Ovary (tissue), 9 donors: ENCODE data around the gene PARD3. TPM values are rescaled to one million over a fixed set of nuclear protein-coding genes. Genes with fewer than 3 reads are reported as not detected.
A peak's percentile ranks its signal among the peaks of the same experiment; 100 is the strongest.

Experiments used
- DNase-seq, 5 donors: peaks; one replicate each; pipeline ENCODE4 v3.0.0-alpha.2; 2019 to 2020
- H3K27ac ChIP-seq, 2 donors: fragments of 200-600 bp; one replicate each; pipeline versions ENCODE4 v1.5.1 to v1.8.0; 2019 to 2022
- H3K27me3 ChIP-seq: fragments of 200-600 bp; one replicate; pipeline ENCODE4 v1.8.0; 2022
- H3K36me3 ChIP-seq: fragments of 200-600 bp; sonication (generic); one replicate; pipeline ENCODE4 v1.5.1; 2019
- H3K4me1 ChIP-seq: one replicate; pipeline ENCODE4 v1.8.1; 2013; ENCODE audit warnings: mild to moderate bottlenecking, moderate library complexity; ENCODE audit not compliant: insufficient read depth
- H3K4me3 ChIP-seq: fragments of 200-600 bp; sonication (generic); one replicate; pipeline ENCODE4 v1.5.1; 2017
- H3K9me3 ChIP-seq, 2 donors: fragments of 200-600 bp in 1 of 2; sonication (generic) in 1 of 2; one replicate each; pipeline versions ENCODE4 v1.5.1 to v1.8.1; 2013 to 2019; ENCODE audit warnings: mild to moderate bottlenecking in 1 of 2, moderate library complexity in 1 of 2
- EP300 ChIP-seq: sonication (generic); formaldehyde crosslinking; IDR thresholded peaks from one replicate; pipeline ENCODE4 v1.6.1; 2017; ENCODE audit warnings: antibody characterized with exemption
- POLR2A ChIP-seq: fragments of 450-650 bp; IDR thresholded peaks from one replicate; pipeline ENCODE4 v1.6.1; 2017; ENCODE audit warnings: antibody characterized with exemption, mild to moderate bottlenecking, moderate library complexity
- WGBS, 3 donors: extraction: QIAGEN DNeasy Blood & Tissue Kit in 1 of 3; methylation state at CpG; one replicate each; pipeline versions ENCODE4 v1.1.5 to v1.1.7; 2013 to 2017; 5-methylcytosine and 5-hydroxymethylcytosine counted together
- intact Hi-C, 4 donors: fragments of 100-400 bp; cut with DNase I; formaldehyde crosslinking; loops; one replicate each; pipeline versions ENCODE4 v1.11.0 to v1.15.1; 2022 to 2023
- polyA plus RNA-seq, 2 donors: library from polyadenylated mRNA; stranded (reverse); fragments of 200-250 nt in 1 of 2; fragments of 350-450 nt in 1 of 2; fragmentation: Illumina TruSeq in 1 of 2; extraction: RNeasy Lipid Tissue Mini Kit (QIAGEN cat#74804) in 1 of 2; gene quantifications; one replicate each; pipeline ENCODE4 v1.2.3, GENCODE V29; 2013 to 2014
- total RNA-seq, 7 donors: library from RNA; depleted of rRNA in 2 of 7; stranded (reverse); fragments of >200 nt in 2 of 7; fragmentation: NEBNext Ultra II Directional in 3 of 7; extraction: Animal tissue kit (Norgen Biotek cat#: 25700) in 3 of 7; gene quantifications; one replicate each; pipeline versions ENCODE4 v1.1.0 to v1.2.4, GENCODE V29; 2016 to 2023
- TF ChIP-seq, protein P1 (sequence below), 3 donors: fragments of 450-650 bp in 2 of 3; fragments of 200-600 bp in 1 of 3; IDR thresholded peaks; one replicate each; pipeline versions ENCODE4 v1.5.1 to v1.8.0; 2016 to 2022; ENCODE audit warnings: antibody characterized with exemption in 3 of 3, mild to moderate bottlenecking in 1 of 3
- donor health status: DM: no; HTN: no; CAD: no; lungs with moderate emphysema.
- donor health status: DM: no; HTN: no; CAD: no.
- donor health status: Bipolar disorder and iron deficiency.
- donor health status: DM: yes; HTN: yes; CAD: no.
- donor health status: DM: no; HTN: no; CAD: no.
- donor health status: DM: yes; HTN: yes; CAD: no.

The PARD3 gene
- total and polyA plus RNA-seq, 9 donors: 31.8 to 92.3 (median 67.1) TPM

DNA sequence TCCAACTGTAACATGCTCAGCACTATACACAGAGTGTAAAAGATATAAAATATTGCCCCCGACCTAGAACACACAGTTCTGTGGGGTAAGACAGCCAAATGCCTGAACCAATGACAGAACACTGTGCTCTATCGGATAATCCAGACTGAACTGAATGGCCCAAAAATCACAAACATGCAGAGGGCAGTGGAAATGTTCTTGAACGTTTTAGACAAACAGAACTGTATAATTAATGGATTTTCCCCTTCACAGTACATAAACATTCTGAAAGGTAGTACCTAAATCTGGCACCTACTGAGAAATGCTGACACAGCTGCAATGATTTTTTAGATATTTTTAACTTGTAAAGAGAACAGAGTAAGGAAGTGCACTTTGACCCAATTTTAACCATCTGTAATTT is 33.4 kb downstream of the PARD3 start:
- Histone ChIP-seq H3K27ac (peak overlapping the region in 1 of 2 donors; percentile 5), H3K4me3 (no peak overlapping the region), H3K4me1 (peaks cover 15% of the 10 kb centered on the region), H3K27me3 (no peaks in the 10 kb centered on the region), H3K36me3 (no peaks in the 10 kb centered on the region), H3K9me3 (no peaks in the 10 kb centered on the region)
- DNase-seq: no peak
- TF ChIP-seq POLR2A: no peak
- 10 to 12% (median 10%) methylated on average over 3 of the region's 3 CpGs for WGBS, 3 donors
- intact Hi-C loops: no loop called here

DNA sequence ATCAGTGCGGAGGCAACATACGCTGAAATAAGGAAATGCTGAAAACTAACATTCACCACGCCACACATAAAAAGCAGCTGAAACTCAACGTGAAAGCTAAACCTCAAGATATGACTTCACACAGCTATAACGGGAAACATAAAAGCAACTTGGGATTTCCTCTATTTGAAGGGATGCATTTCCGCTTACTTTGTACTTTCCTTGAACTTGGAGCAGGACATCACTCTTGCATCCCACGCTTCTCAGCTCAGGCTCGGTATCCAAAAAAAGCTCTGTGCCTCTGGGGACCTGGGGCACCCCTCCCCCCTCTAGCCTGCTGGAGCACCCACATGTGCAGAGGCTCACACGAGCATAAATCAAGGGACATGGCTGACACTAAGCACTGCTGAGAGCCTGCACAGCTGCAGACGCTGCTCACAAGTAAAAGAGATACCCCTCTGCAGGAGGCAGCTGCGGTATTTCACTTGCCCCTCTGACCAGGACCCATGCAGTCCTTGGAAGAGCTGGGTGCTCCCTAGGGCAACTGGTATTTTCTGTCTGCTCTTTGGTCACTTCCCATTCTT is 34.2 kb downstream of the PARD3 start:
- Histone ChIP-seq H3K36me3 (no peaks in the 10 kb centered on the region), H3K27me3 (no peaks in the 10 kb centered on the region), H3K4me3 (no peak overlapping the region), H3K9me3 (no peaks in the 10 kb centered on the region), H3K4me1 (peaks cover 12% of the 10 kb centered on the region), H3K27ac (peak overlapping the region in 1 of 2 donors; percentile 17)
- WGBS, 3 donors: 1 to 4% (median 1%) methylated on average over 11 of the region's 11 CpGs
- TF ChIP-seq, protein P1, sequence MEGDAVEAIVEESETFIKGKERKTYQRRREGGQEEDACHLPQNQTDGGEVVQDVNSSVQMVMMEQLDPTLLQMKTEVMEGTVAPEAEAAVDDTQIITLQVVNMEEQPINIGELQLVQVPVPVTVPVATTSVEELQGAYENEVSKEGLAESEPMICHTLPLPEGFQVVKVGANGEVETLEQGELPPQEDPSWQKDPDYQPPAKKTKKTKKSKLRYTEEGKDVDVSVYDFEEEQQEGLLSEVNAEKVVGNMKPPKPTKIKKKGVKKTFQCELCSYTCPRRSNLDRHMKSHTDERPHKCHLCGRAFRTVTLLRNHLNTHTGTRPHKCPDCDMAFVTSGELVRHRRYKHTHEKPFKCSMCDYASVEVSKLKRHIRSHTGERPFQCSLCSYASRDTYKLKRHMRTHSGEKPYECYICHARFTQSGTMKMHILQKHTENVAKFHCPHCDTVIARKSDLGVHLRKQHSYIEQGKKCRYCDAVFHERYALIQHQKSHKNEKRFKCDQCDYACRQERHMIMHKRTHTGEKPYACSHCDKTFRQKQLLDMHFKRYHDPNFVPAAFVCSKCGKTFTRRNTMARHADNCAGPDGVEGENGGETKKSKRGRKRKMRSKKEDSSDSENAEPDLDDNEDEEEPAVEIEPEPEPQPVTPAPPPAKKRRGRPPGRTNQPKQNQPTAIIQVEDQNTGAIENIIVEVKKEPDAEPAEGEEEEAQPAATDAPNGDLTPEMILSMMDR (IDR thresholded peaks at IDR 0.05): no peak
- TF ChIP-seq POLR2A (no peak), EP300 (no peak)
- intact Hi-C loops: no loop called here
- peak; percentile 64 to 78 (median 72) for DNase-seq

DNA sequence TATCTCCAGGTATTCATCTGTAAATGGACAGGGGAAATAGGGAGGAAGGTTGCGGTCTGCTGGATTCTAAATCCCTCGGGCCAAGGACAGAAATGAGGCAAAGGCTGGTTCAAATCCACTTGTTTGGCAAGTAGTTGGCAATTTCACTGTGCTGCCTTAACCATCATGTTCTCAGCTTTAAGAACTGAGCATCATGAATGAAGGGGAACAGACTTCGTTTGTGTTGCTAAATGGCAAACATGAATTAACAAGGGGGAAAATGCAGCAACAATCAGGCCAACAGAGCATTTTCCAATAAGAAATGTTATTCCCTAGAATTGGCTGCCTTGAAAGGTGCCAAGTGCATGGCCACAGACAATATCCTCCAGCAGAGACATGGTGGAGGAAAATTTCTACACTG is 36.9 kb downstream of the PARD3 start:
- intact Hi-C loops: loop anchor here in 1 of 4 donors (5.0 kb wide), 1 partner anchor 36 kb away; no protein-coding TSS in a partner anchor
- TF ChIP-seq POLR2A (no peak), EP300 (no peak)
- TF ChIP-seq, protein P1 (IDR thresholded peaks at IDR 0.05): no peak
- no peak for DNase-seq
- 65 to 76% (median 67%) methylated on average over 3 of the region's 3 CpGs for WGBS, 3 donors
- no peaks in the 10 kb centered on the region for H3K9me3 ChIP-seq
- H3K4me3 ChIP-seq: no peak overlapping the region
- no peaks in the 10 kb centered on the region for H3K27me3 ChIP-seq
- no peaks in the 10 kb centered on the region for H3K36me3 ChIP-seq
- H3K27ac ChIP-seq: no peak overlapping the region
- peaks cover 18% of the 10 kb centered on the region for H3K4me1 ChIP-seq

DNA sequence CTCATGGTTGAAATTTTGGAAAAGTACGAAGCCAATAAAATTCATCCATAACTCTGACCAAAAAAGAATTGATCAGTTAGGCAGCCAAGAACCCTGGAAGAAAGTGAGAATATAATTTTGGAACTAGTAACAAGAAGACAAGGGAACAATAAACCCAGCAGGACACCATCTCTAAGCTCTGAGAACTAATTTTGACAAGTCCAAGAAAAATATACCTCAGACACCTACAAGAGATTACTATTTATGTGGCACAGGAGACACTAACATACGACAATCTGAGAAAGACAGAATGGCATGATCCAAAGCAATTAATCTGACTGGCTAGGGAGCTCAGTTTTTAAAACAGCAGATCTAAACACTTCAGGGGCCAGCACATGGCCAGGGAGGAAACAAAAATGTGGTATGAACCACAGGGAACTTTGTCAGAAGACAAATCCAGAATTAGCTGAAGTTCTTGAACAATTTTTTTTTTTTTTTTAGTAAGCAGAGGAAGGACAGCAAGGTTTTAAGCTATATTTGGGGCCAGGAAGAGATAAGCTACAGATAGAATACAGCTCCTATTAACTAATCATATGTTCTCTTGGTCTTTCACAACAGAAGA is 38.9 kb downstream of the PARD3 start:
- no peak for TF ChIP-seq POLR2A
- TF ChIP-seq, protein P1 (IDR thresholded peaks at IDR 0.05): no peak
- no peak for TF ChIP-seq EP300
- Histone ChIP-seq H3K27me3 (no peaks in the 10 kb centered on the region), H3K4me3 (no peak overlapping the region), H3K36me3 (no peaks in the 10 kb centered on the region), H3K27ac (no peak overlapping the region), H3K9me3 (no peaks in the 10 kb centered on the region), H3K4me1 (peaks cover 18% of the 10 kb centered on the region)
- DNase-seq: no peak
- WGBS, 3 donors: 52 to 58% (median 57%) methylated on average over 2 of the region's 2 CpGs
- intact Hi-C loops: loop anchor here in 1 of 4 donors (5.0 kb wide), 1 partner anchor 34 kb away; no protein-coding TSS in a partner anchor

DNA sequence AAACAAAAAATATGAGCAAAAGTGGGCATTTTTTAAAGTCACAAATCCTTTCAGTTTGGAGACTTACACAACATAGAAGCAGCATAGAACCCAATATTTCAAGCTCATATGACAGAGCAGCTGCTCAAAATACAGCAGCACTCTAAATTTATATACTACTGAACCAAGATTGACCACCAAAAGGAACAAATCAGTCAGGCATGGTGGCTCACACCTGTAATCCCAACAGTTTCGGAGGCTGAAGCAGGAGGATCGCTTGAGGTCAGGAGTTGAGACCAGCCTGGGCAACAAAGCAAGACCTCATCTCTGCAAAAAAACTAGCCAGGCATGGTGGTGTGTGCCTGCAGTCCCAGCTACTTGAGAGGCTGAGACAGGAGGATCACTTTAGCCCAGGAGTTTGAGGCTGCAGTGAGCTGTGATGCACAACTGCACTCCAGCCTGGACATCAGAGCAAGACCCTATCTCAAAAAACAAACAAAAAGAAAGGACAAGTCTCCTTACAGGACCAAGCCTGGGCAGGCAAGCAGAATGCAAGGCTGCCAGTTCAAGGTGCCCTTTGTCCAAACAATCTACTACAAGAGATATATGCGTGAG is 40.0 kb downstream of the PARD3 start:
- DNase-seq: no peak
- 94 to 97% (median 96%) methylated on average over 3 of the region's 3 CpGs for WGBS, 3 donors
- Histone ChIP-seq H3K4me3 (no peak overlapping the region), H3K27me3 (no peaks in the 10 kb centered on the region), H3K4me1 (peaks cover 21% of the 10 kb centered on the region), H3K27ac (no peak overlapping the region), H3K9me3 (no peaks in the 10 kb centered on the region), H3K36me3 (no peaks in the 10 kb centered on the region)
- TF ChIP-seq POLR2A (no peak), EP300 (no peak)
- TF ChIP-seq, protein P1 (IDR thresholded peaks at IDR 0.05): no peak
- intact Hi-C loops: loop anchor here in 1 of 4 donors (5.0 kb wide), 1 partner anchor 33 kb away; no protein-coding TSS in a partner anchor
